Measurements from ENCODE around the gene SERAC1. TPM values are rescaled to one million over a fixed set of nuclear protein-coding genes. Genes with fewer than 3 reads are reported as not detected.

The SERAC1 gene
- total and polyA plus RNA-seq, 10 of the 15 experiments (the other 5 are each of a cell fraction or from before 2014, with no cell fraction given) = 0.76 to 2.9 (median 2.2) TPM

GRCh38 chr6:158160932-158161539 lies 7.0 kb downstream of the SERAC1 start:
- Histone ChIP-seq H3K4me1 (ENCODE audit: control insufficient read depth, insufficient read depth, low read length) (no peaks in the 10 kb centered on the region), H3K9me3 (replicated peaks; ENCODE audit: control insufficient read depth, insufficient read depth, low read length) (no peaks in the 10 kb centered on the region), H3K36me3 (ENCODE audit: control insufficient read depth in 2 of 2, insufficient read depth in 2 of 2, low read length in 1 of 2) (no peaks in the 10 kb centered on the region), H3K79me2 (ENCODE audit: control insufficient read depth, insufficient read depth, low read length) (no peaks in the 10 kb centered on the region), H3K27me3 (replicated peaks in 1 of 2; ENCODE audit: control insufficient read depth in 2 of 2, insufficient read depth in 2 of 2, low read length in 1 of 2) (no peaks in the 10 kb centered on the region), H2AFZ (ENCODE audit: control insufficient read depth, low read depth, low read length) (no peak overlapping the region), H3K9ac (ENCODE audit: control insufficient read depth, insufficient read depth, low read length) (no peak overlapping the region), H3K4me2 (ENCODE audit: control insufficient read depth, insufficient read depth) (no peak overlapping the region), H3K27ac (ENCODE audit: control insufficient read depth, insufficient read depth) (no peak overlapping the region), H3K4me3 (no peak overlapping the region), H4K20me1 (ENCODE audit: control insufficient read depth, insufficient read depth) (no peaks in the 10 kb centered on the region)
- 95% methylated on average over 3 of the region's 3 CpGs for WGBS (ENCODE audit: insufficient coverage, insufficient replicate concordance, low lambda C conversion rate, missing lambda C conversion rate)
- ChIA-PET SMC1A (ENCODE audit: uncharacterized antibody, unreplicated experiment) (interaction anchor here (0.8 kb wide), 1 partner anchor 12 kb away, joined by 3 read pairs; no protein-coding TSS in a partner anchor), POLR2A (interaction anchor here (0.6 kb wide), 1 partner anchor 105 kb away, joined by 3 read pairs; no protein-coding TSS in a partner anchor), CTCF (interaction anchor here (0.6 to 1.3 kb wide), 2 partner anchors 9 to 15 kb away, joined by 3 to 4 read pairs; no protein-coding TSS in a partner anchor), RAD21 (ENCODE audit: unreplicated experiment) (interaction anchor here (0.6 kb wide), 1 partner anchor 16 kb away, joined by 4 read pairs; no protein-coding TSS in a partner anchor)
- DNase-seq (ENCODE audit: low read depth, low spot score) (no peak), FAIRE-seq (no peak), ATAC-seq (no peak)
- no TSS peak for BruUV-seq (replicated peaks)
- intact Hi-C loops (cut with micrococcal nuclease; ENCODE audit: unreplicated experiment) = no loop called here
- in situ Hi-C loops (cut with MboI) = no loop called here
- no peak for TF ChIP-seq KAT2A (conservative IDR thresholded peaks at IDR 0.05; ENCODE audit: control insufficient read depth, low read depth, low read length)
- no peak for TF ChIP-seq STAT3 (IDR thresholded peaks at IDR 0.05; ENCODE audit: low read depth, low read length)

- FAIRE-seq (no peak), ATAC-seq (no peak), DNase-seq (ENCODE audit: low read depth, low spot score) (no peak)
- no peak overlapping the region for H3K4me2 ChIP-seq (ENCODE audit: control insufficient read depth, insufficient read depth)
- H3K27ac ChIP-seq (ENCODE audit: control insufficient read depth, insufficient read depth) = no peak overlapping the region
- no peaks in the 10 kb centered on the region for H3K9me3 ChIP-seq (replicated peaks; ENCODE audit: control insufficient read depth, insufficient read depth, low read length)
- POLR2A ChIA-PET = interaction anchor here (0.6 kb wide), 1 partner anchor 9 kb away, joined by 3 read pairs; no protein-coding TSS in a partner anchor
- H3K4me3 ChIP-seq = no peak overlapping the region
- H3K4me1 ChIP-seq (ENCODE audit: control insufficient read depth, insufficient read depth, low read length) = no peaks in the 10 kb centered on the region
- no peak overlapping the region for H3K9ac ChIP-seq (ENCODE audit: control insufficient read depth, insufficient read depth, low read length)
- H3K79me2 ChIP-seq (ENCODE audit: control insufficient read depth, insufficient read depth, low read length) = no peaks in the 10 kb centered on the region
- TF ChIP-seq RBBP5 (conservative IDR thresholded peaks at IDR 0.05) = no peak
- TF ChIP-seq PBX3 (IDR thresholded peaks at IDR 0.05; ENCODE audit: insufficient replicate concordance, low read depth, low read length) = no peak
- no peak for TF ChIP-seq NKRF (conservative IDR thresholded peaks at IDR 0.05)
- TF ChIP-seq NBN (IDR thresholded peaks at IDR 0.05) = no peak
- no peak for TF ChIP-seq ZBTB11 (CRISPR knock-in tag; IDR thresholded peaks at IDR 0.05)
- TF ChIP-seq STAT1 (conservative IDR thresholded peaks at IDR 0.05) = no peak
- TF ChIP-seq TCF12 (IDR thresholded peaks at IDR 0.05; ENCODE audit: low read depth, low read length) = no peak
- no peak for TF ChIP-seq MEF2A (IDR thresholded peaks at IDR 0.05; ENCODE audit: insufficient read depth, low read depth, low read length)
- intact Hi-C loops (cut with micrococcal nuclease; ENCODE audit: unreplicated experiment) (no loop called here), in situ Hi-C loops (cut with MboI) (no loop called here)
- RAD21 ChIA-PET (ENCODE audit: unreplicated experiment) = no interaction called here
- CTCF ChIA-PET = interaction anchor here (0.6 to 3.0 kb wide), 4 partner anchors 9 to 169 kb away, joined by 3 to 16 read pairs (median 6); no protein-coding TSS in a partner anchor
- H2AFZ ChIP-seq (ENCODE audit: control insufficient read depth, low read depth, low read length) = no peak overlapping the region
- BruUV-seq (replicated peaks) = no TSS peak
- H3K36me3 ChIP-seq (ENCODE audit: control insufficient read depth in 2 of 2, insufficient read depth in 2 of 2, low read length in 1 of 2) = no peaks in the 10 kb centered on the region
- SMC1A ChIA-PET (ENCODE audit: uncharacterized antibody, unreplicated experiment) = interaction anchor here (0.6 to 2.1 kb wide), 4 partner anchors 9 to 42 kb away, joined by 3 to 6 read pairs (median 3); no protein-coding TSS in a partner anchor
- H4K20me1 ChIP-seq (ENCODE audit: control insufficient read depth, insufficient read depth) = no peaks in the 10 kb centered on the region
- WGBS (ENCODE audit: insufficient coverage, insufficient replicate concordance, low lambda C conversion rate, missing lambda C conversion rate) = 71% methylated on average over 2 of the region's 2 CpGs
- H3K27me3 ChIP-seq (replicated peaks in 1 of 2; ENCODE audit: control insufficient read depth in 2 of 2, insufficient read depth in 2 of 2, low read length in 1 of 2) = no peaks in the 10 kb centered on the region
Measured at GRCh38 chr6:158158748-158159147, 9.3 kb downstream of the SERAC1 start.

Data from GM12878 (cell line).